Neural cell (in vitro differentiated cells): Measurements from ENCODE around the gene PDPK1.

Experiments
- CTCF ChIP-seq: fragments of 450-650 bp; IDR thresholded peaks from 2 replicates; pipeline ENCODE4 v1.5.1; 2014; ENCODE audit warnings: antibody characterized with exemption, mild to moderate bottlenecking, moderate library complexity; ENCODE audit not compliant: poor library complexity, severe bottlenecking
- TF ChIP-seq, protein P1 (sequence below): IDR thresholded peaks from 2 replicates; pipeline ENCODE4 v1.6.1; 2012; ENCODE audit warnings: borderline replicate concordance

- TF ChIP-seq, protein P1, sequence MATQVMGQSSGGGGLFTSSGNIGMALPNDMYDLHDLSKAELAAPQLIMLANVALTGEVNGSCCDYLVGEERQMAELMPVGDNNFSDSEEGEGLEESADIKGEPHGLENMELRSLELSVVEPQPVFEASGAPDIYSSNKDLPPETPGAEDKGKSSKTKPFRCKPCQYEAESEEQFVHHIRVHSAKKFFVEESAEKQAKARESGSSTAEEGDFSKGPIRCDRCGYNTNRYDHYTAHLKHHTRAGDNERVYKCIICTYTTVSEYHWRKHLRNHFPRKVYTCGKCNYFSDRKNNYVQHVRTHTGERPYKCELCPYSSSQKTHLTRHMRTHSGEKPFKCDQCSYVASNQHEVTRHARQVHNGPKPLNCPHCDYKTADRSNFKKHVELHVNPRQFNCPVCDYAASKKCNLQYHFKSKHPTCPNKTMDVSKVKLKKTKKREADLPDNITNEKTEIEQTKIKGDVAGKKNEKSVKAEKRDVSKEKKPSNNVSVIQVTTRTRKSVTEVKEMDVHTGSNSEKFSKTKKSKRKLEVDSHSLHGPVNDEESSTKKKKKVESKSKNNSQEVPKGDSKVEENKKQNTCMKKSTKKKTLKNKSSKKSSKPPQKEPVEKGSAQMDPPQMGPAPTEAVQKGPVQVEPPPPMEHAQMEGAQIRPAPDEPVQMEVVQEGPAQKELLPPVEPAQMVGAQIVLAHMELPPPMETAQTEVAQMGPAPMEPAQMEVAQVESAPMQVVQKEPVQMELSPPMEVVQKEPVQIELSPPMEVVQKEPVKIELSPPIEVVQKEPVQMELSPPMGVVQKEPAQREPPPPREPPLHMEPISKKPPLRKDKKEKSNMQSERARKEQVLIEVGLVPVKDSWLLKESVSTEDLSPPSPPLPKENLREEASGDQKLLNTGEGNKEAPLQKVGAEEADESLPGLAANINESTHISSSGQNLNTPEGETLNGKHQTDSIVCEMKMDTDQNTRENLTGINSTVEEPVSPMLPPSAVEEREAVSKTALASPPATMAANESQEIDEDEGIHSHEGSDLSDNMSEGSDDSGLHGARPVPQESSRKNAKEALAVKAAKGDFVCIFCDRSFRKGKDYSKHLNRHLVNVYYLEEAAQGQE, result no peak
- TF ChIP-seq CTCF, result no peak
These were observed 43.2 kb upstream of the PDPK1 start for GRCh38 chr16:2494616-2495015.
